ENCODE data around the gene PPP1R1C.
A peak's percentile ranks its signal among the peaks of the same experiment; 100 is the strongest.
"Not testable (repeated sequence)": the region's sequence is repeated elsewhere in the genome, so short reads cannot be mapped to it uniquely, and the experiment has no call there.

The PPP1R1C gene, protein sequence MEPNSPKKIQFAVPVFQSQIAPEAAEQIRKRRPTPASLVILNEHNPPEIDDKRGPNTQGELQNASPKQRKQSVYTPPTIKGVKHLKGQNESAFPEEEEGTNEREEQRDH

DNA sequence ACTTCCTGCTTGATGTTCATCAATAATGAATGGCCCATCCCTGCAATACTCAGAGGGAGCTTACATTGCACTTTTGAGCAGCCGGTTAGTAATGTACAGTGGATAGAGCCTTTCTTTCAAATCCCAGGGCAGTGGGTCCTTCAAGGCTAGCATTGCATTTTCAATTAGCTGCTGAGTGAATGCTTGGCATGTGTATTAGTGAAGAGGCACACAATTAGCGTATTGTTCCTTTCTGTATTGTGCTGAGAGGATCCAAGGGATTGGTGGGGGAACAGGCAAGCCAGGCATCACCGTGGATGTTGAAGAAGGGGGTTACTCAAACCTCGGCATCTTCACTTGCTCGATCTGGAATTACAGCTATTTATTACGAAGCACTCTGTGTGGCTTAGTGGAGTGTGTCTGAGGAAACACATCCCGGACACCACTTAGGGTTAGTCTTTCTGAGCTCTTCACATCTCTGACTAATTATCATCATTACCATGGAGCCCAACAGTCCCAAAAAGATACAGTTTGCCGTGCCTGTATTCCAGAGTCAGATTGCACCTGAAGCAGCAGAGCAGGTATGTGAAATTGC is at the start of gene PPP1R1C:
PPP1R1C (plus strand) TSS at position 222 of the 574 bp plus-strand sequence; CDS start at position 480, 258 bp downstream.
- no peak for DNase-seq

DNA sequence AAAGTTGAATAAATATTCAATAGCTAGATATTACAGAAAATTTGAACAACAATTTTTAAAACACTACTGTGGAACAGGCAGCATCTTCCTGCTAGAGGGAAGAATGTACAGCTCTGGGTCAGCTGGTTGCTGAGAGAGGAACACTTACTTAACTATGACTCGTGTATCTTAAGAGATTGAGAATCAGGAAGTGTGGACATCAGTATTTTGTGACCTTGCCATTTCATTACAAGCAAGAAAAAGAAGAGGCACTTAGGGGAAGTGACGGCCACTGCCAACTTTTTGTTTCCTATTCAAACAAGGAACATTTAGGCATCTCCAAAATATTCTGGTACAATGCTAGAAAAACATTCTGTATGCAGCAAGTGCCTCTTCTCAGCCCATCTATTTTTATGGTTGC is 48.2 kb upstream of the PPP1R1C start:
- DNase-seq: no peak

DNA sequence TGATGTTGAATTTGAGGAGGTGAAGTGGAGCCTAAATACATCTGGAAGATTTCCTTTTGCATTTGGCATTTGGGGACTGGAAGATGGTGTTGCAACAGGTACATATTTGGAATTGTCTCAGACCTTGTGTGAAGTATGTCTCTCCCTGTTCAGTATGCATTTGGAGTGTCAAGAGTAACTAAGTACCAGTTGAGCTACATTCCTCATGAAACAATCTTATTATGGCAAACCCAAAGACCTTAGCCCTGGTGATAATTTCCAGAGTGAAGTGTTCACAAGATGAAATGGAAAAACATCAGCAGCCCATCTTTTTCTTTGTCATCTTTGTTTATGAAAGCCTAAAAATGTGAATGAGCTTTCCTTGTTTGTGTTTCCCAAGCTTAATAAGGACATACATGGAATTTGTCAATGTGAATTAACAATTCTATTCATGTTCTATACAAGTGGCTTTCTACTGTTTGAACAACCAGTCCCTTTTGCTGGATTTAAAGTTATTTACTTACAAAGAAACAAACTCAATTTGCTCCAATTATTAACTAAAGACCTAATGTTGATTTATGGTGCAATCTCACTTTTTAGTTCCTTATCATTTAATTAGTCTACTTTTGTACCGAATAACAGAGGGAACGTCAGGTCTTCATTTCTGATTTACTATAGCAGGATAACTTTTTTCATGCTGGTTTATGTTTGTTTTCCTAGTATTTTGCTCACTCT is 42.1 kb upstream of the PPP1R1C start:
- no peak for DNase-seq

DNA sequence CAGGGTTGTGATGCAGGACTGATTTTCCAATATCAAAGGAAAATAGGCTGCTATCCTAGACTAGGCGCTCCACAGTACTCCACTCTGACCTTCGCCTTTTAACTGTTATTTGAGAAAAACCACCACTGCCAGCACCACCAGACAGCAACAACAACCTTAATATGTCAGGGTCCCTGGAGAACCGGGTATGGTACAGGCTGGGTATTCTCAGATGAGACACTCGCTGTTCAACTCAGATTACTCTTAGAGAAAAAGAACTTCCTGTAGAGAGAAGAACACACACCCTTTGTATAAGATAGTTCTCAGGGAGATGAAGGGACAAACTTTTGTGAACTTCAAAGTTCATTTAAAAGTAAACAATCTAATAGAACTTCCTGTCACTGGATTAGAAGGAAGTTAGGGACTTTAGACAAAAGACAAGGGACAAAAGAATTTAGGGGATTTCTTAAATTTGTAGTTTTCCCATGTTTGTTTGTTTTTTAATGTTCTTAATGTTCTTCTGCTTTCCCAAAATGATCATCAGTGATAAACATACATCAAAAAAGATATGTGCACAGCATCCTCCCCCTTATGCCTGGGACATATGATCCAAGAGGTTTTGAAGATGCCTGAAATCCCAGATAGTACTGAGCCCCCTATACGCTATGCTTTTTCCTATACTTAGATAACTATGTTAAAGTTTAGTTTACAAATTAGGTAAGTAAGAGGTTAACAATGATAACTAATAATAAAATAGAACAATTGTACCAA is 41.3 kb upstream of the PPP1R1C start:
- DNase-seq: no peak

DNA sequence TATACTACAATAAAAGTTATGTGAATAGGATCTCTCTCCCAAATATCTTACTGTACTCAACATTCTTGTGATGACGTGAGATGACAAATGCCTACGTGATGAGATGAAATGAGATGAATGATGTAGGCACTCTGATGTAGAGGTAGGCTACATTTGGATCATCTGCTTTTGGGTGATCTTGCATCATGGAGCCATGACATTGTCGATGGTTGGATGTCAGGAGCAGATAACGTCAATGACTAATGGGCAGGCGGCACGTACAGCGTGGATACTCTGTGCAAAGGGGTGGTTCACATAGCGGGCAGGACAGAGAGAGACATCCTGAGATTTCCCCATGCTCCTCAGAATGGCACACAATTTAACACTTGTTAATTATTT is 40.8 kb upstream of the PPP1R1C start:
- no peak for DNase-seq

DNA sequence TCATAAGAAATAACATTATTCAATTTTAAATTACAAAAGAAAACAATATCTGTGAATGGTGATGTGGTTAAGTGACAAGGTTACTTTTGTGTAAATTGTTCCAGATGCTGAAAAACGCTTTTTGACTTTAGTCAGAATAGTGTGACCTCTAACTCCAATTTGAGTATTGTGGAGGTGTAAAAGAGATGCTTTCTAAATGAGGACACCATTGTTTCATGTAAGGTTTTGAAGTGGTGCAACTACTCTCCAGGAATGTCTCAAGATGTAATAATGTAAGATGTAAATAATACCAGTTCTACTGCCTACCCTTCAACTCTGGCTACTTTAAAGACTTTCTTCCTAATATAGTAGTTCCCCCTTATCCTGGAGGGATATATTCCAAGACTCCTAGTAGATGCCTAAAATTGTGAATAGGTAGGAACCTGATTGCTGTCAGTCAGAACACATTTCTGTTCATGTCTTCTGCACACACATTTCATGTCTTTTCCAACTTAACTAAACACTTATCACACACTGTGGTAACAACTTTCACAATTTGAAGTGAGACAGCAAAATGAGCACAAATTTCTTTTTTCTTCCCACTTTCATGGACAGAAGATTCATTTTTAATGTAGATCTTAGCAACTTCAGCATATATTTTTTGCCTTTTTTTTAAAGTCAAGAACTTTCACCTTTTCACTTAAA is 39.1 kb upstream of the PPP1R1C start:
- DNase-seq: no peak

DNA sequence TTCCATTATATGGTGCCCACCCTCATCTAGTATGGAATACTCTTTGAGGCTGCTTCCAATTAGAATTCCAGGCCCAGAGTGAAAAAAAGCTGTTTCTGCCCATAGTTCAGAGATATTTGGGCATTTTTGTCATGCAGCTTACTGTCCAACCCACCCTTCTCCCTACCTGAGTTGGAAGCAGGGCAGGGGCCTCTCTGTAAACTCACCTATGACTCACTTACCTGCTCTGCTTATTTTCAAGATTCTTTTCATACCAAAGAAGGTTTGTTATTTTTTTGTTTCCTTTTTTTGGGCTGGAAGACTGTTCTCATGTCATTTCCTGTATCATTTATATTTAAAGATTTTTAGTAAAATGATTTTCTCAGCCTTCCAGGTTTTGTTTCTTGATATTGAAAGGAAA is 38.4 kb upstream of the PPP1R1C start:
- DNase-seq: no peak

DNA sequence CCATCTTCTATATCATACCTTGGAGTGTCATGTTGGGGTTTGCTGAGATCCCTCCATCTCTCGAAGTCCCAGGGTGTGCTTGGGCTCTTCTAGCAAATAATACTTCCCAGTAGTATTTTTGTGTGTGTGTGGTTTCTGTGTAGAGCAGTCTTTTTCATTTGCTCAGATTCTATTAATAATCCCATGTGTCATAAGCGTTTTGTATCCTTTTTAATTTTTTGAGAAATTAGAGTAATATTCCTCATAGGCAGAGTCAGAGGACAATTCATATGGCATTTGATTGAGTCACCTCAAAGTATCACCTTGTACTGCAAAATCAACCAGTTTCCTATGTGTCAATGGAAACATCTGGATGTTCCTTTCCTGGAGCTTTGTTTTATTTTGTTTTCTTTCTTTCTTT is 37.4 kb upstream of the PPP1R1C start:
- no peak for DNase-seq

DNA sequence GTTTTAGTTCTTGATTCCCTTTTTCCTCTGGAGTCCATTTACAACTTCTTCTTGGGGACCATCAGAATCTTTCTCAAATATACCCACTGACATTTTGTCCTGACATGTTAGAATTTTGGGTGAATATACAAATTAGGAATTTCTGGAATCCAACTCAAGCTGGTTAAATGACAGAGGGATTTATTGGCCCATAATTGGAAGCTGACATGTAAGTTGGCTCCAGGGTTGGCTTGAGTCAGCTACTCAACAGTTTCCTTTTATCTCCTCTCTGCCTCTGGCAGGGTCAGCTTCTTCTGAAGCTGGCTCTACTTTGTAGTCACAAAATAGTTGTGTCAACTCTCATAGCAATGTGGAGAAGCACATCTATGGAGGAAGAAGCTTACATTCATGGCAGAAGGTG is 36.6 kb upstream of the PPP1R1C start:
- no peak for DNase-seq

DNA sequence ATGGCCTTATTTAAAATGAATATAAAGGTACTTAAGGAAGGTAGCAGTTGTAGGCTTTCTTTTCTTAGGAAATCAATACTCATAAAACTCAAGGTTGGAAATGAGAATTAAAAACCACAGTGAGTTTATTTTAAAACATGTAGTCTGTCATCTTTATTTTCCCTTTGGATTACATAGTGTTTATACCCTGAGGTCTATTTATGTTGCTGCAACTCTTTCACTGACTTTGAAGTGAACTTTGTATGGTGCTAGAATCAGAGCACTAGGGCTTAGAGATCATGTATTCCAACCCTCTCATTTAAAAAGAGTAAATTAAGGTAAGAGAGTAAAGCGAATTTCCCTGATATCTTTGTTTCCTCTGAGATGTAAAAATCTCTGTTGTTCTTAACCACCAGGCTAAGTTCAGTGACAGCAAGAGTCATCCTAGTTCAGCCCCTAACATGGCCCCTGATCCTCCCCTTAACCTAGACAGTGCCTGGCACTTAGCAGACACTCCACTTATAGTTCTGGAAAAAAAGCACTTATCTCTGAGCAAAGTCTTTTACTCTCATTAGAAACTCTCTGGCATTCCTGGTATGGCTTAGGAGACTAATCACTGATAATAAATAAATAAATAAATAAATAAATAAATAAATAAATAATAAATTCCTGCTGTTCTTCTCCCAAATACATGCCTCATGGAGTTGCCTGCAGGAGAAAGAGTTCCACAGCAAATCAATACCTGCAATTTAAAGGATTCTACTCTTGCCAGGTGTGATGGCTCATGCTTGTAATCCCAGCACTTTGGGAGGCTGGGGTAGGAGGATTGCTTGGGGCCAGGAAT is 33.0 kb upstream of the PPP1R1C start:
- no peak for DNase-seq

DNA sequence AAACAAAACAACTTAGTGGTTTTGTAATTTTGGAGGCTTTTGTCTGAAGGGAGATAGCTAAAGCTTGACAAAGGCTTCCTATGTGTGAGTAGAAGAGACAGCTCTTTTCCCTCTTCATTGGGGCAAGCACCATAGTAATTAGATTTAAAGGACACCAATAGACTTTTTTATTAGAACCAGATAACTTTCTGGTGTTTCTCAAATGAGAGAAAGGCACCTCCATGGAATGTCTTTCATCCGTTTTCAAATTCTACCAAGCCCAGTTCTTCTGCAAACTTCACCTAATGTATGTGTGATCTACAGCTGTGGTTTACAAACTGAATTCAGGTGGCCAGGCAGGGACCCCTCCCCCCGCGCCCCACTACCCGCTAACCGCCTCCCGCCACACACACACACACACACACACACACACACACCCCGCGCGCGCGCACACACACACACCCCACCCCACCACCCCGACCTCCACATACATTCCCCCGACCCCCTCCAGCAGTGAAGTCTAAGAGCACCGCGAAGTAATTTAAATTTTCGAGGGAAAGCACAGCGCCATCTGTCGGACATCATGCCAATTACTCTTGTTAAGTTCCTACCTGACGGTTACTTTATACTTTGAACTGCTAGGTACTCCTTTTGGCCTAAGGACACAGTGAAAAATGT is 31.6 kb upstream of the PPP1R1C start:
- DNase-seq: peak; percentile 60

DNA sequence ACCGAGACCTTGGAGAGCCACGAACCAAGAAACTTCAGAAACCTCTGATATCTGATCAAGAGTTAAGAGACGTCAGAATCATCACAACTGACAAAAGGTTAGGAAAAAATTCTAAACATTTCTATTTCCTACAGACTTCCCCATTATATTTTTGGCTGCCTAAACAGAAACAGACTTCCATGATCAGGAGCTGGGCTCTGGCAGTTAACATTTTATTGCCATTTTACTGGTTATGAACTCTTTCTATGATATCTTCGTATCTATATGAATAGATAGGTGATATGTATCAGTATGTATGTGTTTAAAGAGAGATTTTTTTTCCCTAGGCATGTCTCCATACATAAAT is 31.1 kb upstream of the PPP1R1C start:
- DNase-seq: no peak

DNA sequence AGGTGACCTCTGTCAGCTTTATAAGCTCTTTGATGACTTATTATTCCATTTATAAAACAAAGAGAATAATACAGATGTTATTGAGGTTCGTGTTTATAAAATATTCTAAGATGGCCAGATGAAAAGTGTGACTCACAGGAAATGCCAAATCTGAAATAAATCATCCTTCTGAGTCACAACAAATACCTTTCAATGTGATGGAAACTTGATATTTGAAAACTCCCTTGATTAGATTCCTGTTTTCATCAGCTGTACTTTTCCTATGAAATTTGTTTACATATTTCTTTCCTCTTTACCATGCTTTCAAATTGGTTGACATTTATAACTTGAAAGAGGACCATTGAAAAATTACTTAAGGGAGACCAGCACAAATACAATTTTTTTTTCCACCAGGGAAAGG is 30.6 kb upstream of the PPP1R1C start:
- no peak for DNase-seq

DNA sequence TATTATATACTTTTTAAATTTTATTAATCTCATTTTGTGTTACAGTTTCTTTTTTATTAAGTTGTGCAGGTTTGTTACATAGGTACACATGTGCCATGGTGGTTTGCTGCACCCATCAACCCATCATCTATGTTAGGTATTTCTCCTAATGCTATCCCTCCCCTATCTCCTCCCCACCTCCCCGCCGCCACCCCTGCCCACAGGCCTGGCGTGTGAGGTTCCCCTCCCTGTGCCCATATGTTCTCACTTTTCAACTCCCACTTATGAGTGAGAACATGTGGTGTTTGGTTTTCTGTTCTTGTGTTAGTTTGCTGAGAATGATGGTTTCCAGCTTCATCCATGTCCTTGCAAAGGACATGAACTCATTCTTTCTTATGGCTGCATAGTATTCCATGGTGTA is 29.8 kb upstream of the PPP1R1C start:
- DNase-seq: not testable (repeated sequence)

DNA sequence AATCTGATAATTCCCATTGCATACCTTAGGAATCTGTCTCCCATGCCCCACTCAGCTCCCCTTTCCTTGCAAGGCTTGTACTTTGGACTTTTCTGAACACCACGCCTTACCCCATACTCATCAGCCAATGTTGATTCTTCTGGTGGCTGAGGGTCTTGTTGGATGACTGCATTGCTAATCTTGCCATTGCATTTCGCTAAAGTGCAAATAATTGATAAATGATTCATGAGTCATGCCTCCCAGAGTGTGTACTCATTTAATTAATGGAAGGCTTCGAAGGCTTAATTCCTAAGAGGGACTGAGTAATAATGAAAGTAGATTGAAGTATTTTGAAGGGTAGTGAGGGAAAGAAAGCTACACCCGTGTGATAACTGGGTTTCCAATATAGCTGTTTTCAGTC is 28.0 kb upstream of the PPP1R1C start:
- no peak for DNase-seq

DNA sequence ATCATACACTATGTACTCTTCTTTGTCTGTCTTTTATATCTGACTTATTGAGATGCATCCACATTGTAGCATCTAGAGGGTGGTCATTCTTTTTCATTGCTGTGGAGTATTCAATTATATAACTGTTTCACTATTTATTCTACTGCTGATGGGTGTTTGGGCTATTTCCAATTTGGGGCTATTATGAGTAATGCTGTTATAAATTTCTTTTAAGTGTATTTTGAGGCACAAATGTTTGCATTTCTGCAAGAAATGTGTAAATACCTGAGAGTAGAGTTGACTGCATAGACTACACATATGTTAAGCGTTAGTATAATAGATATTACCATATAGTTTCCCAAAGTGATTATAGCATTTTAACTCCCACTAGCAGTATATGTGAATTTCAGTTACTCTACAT is 26.9 kb upstream of the PPP1R1C start:
- no peak for DNase-seq

DNA sequence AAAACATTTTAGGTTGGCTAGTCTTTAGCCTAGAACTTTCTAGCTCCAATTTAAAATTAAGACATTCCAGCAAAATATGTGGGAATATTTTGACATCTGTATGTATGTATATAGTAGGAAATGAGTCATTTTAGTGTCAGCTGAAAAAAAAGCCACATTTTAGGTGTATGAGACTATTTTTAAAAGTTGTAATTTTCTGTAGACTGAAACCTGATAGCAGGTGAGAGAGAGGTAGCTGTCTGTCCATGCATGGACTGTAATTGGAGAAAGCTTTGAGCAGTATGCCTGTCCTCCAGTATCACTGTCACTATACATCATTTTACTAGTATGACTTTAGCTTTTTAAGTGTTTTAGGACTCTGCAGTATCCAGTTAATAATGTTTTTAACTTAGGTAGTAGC is 26.1 kb upstream of the PPP1R1C start:
- no peak for DNase-seq

DNA sequence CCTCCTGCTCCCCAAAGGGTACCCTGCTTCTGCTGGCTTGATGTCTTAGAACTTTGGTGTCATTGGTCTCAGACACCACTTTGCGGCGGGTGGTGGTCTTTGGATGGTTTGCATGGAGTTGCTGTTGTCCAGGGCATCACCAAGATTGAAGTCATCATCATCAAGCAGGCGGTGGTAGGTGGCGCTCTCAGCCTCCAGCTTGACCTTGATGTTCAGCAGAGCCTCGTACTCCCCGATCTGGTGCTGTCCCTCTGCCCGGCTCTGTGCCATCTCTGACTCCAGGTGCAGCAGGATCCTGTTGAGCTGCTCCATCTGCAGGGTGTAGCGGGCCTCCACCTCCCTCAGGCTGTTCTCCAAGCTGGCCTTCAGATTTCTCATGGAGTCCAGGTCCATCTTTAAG is 24.5 kb upstream of the PPP1R1C start:
- DNase-seq: not testable (repeated sequence)

DNA sequence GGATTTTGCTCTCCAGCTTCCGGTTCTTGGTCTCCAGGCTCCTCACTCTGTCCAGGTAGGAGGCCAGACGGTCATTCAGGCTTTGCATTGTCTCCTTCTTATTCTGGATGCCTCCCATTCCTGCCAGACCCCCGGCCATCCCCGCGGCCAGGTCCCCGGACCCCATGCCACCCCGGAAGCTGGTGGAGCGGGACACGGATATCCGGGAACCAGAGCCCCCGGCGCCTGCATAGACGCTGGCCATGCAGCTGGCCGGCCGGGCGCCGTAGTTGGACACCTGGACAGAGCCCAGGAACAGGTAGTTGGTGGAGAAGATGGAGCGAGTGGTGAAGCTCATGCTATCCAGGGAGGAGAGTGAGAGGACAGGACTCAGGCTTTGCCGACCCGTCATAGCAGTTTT is 23.5 kb upstream of the PPP1R1C start:
- DNase-seq: no peak

DNA sequence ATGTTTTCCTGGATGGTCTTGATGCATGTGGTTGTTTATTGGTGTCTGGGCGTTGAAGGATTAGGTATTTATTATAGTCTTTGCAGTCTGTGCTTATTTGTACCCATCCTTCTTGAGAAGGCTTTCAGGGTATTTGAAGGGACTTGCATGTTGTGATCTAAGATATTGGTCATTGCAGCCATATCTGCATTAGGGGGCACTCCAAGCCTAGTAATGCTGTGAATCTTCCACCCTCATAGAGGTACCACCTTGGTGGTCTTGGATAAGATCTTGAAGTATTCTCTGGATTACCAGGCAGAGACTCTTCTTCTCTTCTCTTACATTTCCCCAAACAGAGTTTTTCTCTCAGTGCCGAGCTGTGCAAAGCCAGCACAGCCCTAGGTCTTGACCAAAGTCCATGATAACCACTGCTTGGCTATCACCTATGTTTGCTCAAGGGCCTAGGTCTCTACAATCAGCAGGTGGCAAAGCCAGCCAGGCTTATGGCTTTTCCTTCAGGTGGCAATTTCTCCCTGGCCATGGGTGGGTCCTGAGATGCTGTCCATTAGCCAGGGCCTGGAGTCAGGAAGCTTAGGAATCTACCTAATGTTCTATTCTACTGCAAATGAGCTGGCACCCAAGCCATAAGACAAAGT is 15.4 kb upstream of the PPP1R1C start:
- no peak for DNase-seq

DNA sequence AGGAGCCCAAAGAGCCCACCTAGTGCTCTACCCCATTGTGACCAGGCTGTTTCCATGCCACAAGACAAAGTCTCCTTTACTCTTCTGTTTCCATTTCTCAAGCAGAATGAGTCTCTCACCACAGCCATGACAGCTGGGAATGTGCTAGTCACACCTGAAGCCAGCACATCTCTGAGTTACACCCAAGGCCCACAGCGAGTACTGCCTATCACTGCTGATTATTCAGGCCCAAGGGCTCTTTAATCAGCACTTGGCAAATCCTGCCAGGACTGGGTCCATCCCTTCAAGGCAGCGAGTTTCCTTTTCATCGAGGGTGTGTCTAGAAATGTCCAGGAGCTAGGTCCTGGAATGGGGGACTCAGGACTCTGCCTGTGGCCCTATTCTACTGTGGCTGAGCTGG is 14.6 kb upstream of the PPP1R1C start:
- DNase-seq: no peak
